B cell (primary cell): Measurements from ENCODE around the gene MAPK14. TPM values are rescaled to one million over a fixed set of nuclear protein-coding genes. Genes with fewer than 3 reads are reported as not detected.

Source experiments
- ATAC-seq: fragments of 200-7000 bp; cut with Tn5 transposase; one replicate; pipeline ENCODE4 v1.10.0; 2021; ENCODE audit warnings: low read depth, mild to moderate bottlenecking, moderate number of reproducible peaks, moderate library complexity
- CTCF ChIA-PET: fragments of 350-600 bp; sonication (Branson Sonifier 250); formaldehyde crosslinking; loops from one replicate; lab custom pipeline; 2021; ENCODE audit warnings: antibody characterized with exemption, inconsistent platforms; lab: Charles Lee
- POLR2A ChIA-PET: fragments of 350-600 bp; sonication (Branson Sonifier 250); formaldehyde crosslinking; loops from one replicate; lab custom pipeline; 2021; ENCODE audit warnings: antibody characterized with exemption; lab: Charles Lee
- DNase-seq: peaks from one replicate; pipeline ENCODE4 v3.0.0; 2013
- H2AFZ ChIP-seq: 2 replicates; pipeline ENCODE4 v1.6.1; 2012; ENCODE audit warnings: mild to moderate bottlenecking, low read depth, low read length; ENCODE audit not compliant: insufficient read depth, poor library complexity, severe bottlenecking
- H3K27ac ChIP-seq, 2 donors: 1 replicate in 1 of 2; 2 replicates in 1 of 2; pipeline ENCODE4 v1.5.1; 2012 to 2013; ENCODE audit warnings: low read length in 2 of 2, mild to moderate bottlenecking in 2 of 2, moderate library complexity in 1 of 2
- H3K27me3 ChIP-seq, 4 experiments: fragments of 200-600 bp in 1 of 4; sonication (generic) in 1 of 4; replicated peaks in 1 of 4; 1 replicate in 2 of 4; 2 replicates in 2 of 4; pipeline versions ENCODE4 v1.6.1 to v1.7.0; 2013 to 2016; ENCODE audit warnings: low read length in 3 of 4, mild to moderate bottlenecking in 2 of 4, mixed read lengths in 1 of 4, moderate library complexity in 1 of 4; ENCODE audit not compliant: insufficient read depth in 4 of 4, control insufficient read depth in 3 of 4; ENCODE audit errors: control extremely low read depth in 1 of 4
- H3K36me3 ChIP-seq, 2 experiments: replicated peaks in 1 of 2; 1 replicate in 1 of 2; 2 replicates in 1 of 2; pipeline versions ENCODE4 v1.6.1 to v1.7.1; 2013; ENCODE audit warnings: low read length in 1 of 2; ENCODE audit not compliant: insufficient read depth in 2 of 2, control insufficient read depth in 1 of 2; ENCODE audit errors: control extremely low read depth in 1 of 2, extremely low read depth in 1 of 2
- H3K4me1 ChIP-seq, 2 donors: fragments of 200-600 bp in 1 of 2; sonication (generic) in 1 of 2; 1 replicate in 1 of 2; 2 replicates in 1 of 2; pipeline versions ENCODE4 v1.5.1 to v1.6.1; 2013 to 2017; ENCODE audit warnings: low read length in 2 of 2; ENCODE audit not compliant: control insufficient read depth in 2 of 2, insufficient read depth in 2 of 2
- H3K4me2 ChIP-seq: replicated peaks from 2 replicates; pipeline ENCODE3; 2012; ENCODE audit warnings: mild to moderate bottlenecking, low read depth, low read length; ENCODE audit not compliant: poor library complexity, severe bottlenecking
- H3K4me3 ChIP-seq, 5 experiments: fragments of 200-600 bp in 1 of 5; sonication (generic) in 1 of 5; 1 replicate in 3 of 5; 2 replicates in 2 of 5; pipeline versions ENCODE4 v1.5.1 to v1.7.0; 2011 to 2016; ENCODE audit warnings: low read length in 4 of 5, mild to moderate bottlenecking in 4 of 5, low read depth in 2 of 5, control low read depth in 1 of 5, moderate library complexity in 1 of 5; ENCODE audit not compliant: insufficient read depth in 1 of 5; ENCODE audit errors: control extremely low read depth in 1 of 5, extremely low read depth in 1 of 5
- H3K79me2 ChIP-seq: fragments of 200-600 bp; sonication (generic); one replicate; pipeline ENCODE4 v1.6.0; 2016; ENCODE audit warnings: low read length; ENCODE audit not compliant: control insufficient read depth, insufficient read depth
- H3K9ac ChIP-seq: fragments of 200-600 bp; sonication (generic); 2 replicates; pipeline ENCODE4 v1.6.1; 2017; ENCODE audit warnings: mild to moderate bottlenecking, low read length, moderate library complexity
- H3K9me3 ChIP-seq, 3 donors: one replicate each; pipeline versions ENCODE4 v1.6.1 to v1.7.1; 2013; ENCODE audit warnings: low read length in 2 of 3; ENCODE audit not compliant: control insufficient read depth in 2 of 3, insufficient read depth in 1 of 3; ENCODE audit errors: control extremely low read depth in 1 of 3
- H4K20me1 ChIP-seq: 2 replicates; pipeline ENCODE4 v1.6.0; 2012; ENCODE audit warnings: mild to moderate bottlenecking, low read length; ENCODE audit not compliant: insufficient read depth, control insufficient read depth, poor library complexity, severe bottlenecking
- H3K27ac Mint-ChIP-seq: one replicate; pipeline ENCODE4 v1.8.0; 2021; ENCODE audit warnings: mixed read lengths
- H3K27me3 Mint-ChIP-seq: one replicate; pipeline ENCODE4 v1.8.0; 2021; ENCODE audit warnings: mixed read lengths
- H3K4me1 Mint-ChIP-seq: one replicate; pipeline ENCODE4 v1.8.0; 2021; ENCODE audit warnings: mixed read lengths
- H3K4me3 Mint-ChIP-seq: one replicate; pipeline ENCODE4 v1.8.0; 2021; ENCODE audit warnings: mixed read lengths
- H3K9me3 Mint-ChIP-seq: one replicate; pipeline ENCODE4 v1.8.0; 2022; ENCODE audit warnings: mixed read lengths; ENCODE audit not compliant: insufficient read depth
- EZH2 ChIP-seq: IDR thresholded peaks from 2 replicates; pipeline ENCODE4 v1.6.1; 2012; ENCODE audit warnings: borderline replicate concordance, low read depth, mild to moderate bottlenecking, moderate library complexity, low read length; ENCODE audit not compliant: insufficient read depth, poor library complexity, severe bottlenecking
- WGBS: methylation state at CpG from one replicate; pipeline ENCODE4 v1.1.5; 2013; ENCODE audit warnings: missing lambda C conversion rate; ENCODE audit not compliant: insufficient coverage; 5-methylcytosine and 5-hydroxymethylcytosine counted together
- intact Hi-C: fragments of 100-400 bp; cut with micrococcal nuclease; formaldehyde crosslinking; loops from one replicate; pipeline ENCODE4 v1.10.0; 2022
- polyA plus RNA-seq: library from polyadenylated mRNA; depleted of rRNA; stranded (reverse); fragments of >200 nt; gene quantifications from 2 replicates; pipeline ENCODE4 v1.2.3, GENCODE V29; 2012
- total RNA-seq, 2 donors: library from RNA; stranded (reverse); fragments of 120-200 nt in 1 of 2; gene quantifications; 1 replicate in 1 of 2; 2 replicates in 1 of 2; pipeline versions ENCODE4 v1.2.3 to v1.2.4, GENCODE V29; 2013 to 2022
- TF ChIP-seq, protein P1 (sequence below): fragments of 200-600 bp; IDR thresholded peaks from one replicate; pipeline ENCODE4 v1.8.0; 2022; ENCODE audit warnings: antibody characterized with exemption, mild to moderate bottlenecking

Gene MAPK14
- total and polyA plus RNA-seq, 2 donors (not counting 1 experiment from before 2014, with no cell fraction given): 19.5 to 50.4 TPM

DNA sequence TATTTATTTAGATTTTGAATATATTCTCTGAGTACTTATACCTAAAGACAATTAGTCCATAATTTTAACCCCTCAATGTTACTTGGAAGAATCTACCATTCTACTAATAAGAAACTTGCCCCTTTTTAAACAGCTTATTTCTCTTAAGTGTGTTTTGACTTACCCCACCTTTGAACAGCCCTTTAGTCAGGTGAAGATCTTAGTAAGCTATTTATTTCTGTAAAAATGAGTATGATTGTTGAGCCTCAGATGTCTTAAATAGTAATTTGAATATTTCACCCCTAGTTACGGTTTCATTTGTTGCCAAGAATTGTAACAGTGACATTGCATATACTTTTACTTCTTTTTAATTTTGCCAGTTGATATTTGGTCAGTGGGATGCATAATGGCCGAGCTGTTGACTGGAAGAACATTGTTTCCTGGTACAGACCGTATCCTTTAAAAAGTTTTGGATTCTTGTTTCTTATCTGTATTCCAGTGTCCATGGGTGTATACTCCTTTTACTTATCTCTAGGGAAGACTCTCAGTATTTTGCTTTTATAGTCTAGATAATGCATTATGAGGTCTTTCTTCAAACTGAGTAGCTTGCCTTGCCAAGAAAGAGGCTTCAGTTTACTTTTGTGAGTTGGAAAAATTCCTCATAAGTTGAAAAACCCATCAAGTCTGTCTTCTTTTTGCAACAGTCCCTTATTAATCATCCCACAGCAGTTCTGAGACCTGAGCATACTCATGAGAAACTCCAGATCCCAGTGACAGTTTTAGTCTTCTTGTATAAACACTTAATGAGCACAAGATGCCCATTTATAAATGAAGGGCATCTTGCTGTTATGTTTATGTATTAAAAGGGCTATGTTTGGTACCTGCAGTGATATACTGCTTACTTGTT, 48.8 kb downstream of the MAPK14 start:
- Histone ChIP-seq H3K9ac (no peak overlapping the region), H4K20me1 (peaks cover 8% of the 10 kb centered on the region), H3K27ac (no peak overlapping the region), H2AFZ (no peak overlapping the region), H3K4me2 (no peak overlapping the region), H3K27me3 (no peaks in the 10 kb centered on the region), H3K4me1 (no peaks in the 10 kb centered on the region), H3K36me3 (peaks cover 9 to 42% of the 10 kb centered on the region in 2 experiments), H3K4me3 (no peak overlapping the region), H3K79me2 (no peaks in the 10 kb centered on the region), H3K9me3 (peaks cover 0 to 2% (median 1%) of the 10 kb centered on the region in 3 donors)
- H3K4me1 Mint-ChIP-seq: peaks cover 9% of the 10 kb centered on the region
- no peak for DNase-seq
- ChIA-PET CTCF (interaction anchor here (0.9 to 1.5 kb wide), 4 partner anchors 19 to 228 kb away, joined by 3 to 6 read pairs (median 5); no protein-coding TSS in a partner anchor), POLR2A (no interaction called here)
- H3K27me3 Mint-ChIP-seq: no peaks in the 10 kb centered on the region
- WGBS: no CpG with 5 or more reads among the region's 3 CpGs
- TF ChIP-seq, protein P1, sequence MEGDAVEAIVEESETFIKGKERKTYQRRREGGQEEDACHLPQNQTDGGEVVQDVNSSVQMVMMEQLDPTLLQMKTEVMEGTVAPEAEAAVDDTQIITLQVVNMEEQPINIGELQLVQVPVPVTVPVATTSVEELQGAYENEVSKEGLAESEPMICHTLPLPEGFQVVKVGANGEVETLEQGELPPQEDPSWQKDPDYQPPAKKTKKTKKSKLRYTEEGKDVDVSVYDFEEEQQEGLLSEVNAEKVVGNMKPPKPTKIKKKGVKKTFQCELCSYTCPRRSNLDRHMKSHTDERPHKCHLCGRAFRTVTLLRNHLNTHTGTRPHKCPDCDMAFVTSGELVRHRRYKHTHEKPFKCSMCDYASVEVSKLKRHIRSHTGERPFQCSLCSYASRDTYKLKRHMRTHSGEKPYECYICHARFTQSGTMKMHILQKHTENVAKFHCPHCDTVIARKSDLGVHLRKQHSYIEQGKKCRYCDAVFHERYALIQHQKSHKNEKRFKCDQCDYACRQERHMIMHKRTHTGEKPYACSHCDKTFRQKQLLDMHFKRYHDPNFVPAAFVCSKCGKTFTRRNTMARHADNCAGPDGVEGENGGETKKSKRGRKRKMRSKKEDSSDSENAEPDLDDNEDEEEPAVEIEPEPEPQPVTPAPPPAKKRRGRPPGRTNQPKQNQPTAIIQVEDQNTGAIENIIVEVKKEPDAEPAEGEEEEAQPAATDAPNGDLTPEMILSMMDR: no peak
- no peak for TF ChIP-seq EZH2
- no peak overlapping the region for H3K27ac Mint-ChIP-seq
- intact Hi-C loops: no loop called here
- ATAC-seq: no peak
- H3K9me3 Mint-ChIP-seq: peaks cover 3% of the 10 kb centered on the region
- H3K4me3 Mint-ChIP-seq: no peak overlapping the region

DNA sequence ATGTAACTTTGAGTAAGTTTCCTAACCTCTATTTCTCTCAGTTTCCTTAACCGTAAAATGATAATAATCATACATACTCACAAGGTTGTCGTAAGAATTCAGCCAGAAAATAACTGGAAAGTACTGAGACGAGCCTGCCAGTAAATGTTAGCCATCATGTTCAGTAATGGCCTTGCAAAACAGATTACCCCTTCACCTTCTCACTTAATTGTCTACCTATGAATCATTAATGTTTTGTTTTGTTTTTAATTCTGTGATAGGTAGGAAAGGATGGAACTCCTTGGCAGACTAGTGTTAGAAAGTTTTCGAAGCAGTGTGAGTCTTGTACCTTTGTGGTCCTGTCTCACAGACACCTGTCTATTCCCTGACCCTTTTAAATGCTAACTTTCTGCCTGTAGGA, 50.6 kb downstream of the MAPK14 start:
- Histone ChIP-seq H4K20me1 (no peaks in the 10 kb centered on the region), H3K4me3 (no peak overlapping the region), H3K9ac (no peak overlapping the region), H3K27me3 (no peaks in the 10 kb centered on the region), H3K4me2 (no peak overlapping the region), H3K9me3 (peaks cover 0 to 5% (median 4%) of the 10 kb centered on the region in 3 donors), H2AFZ (no peak overlapping the region), H3K4me1 (no peaks in the 10 kb centered on the region), H3K36me3 (peaks cover 12 to 58% of the 10 kb centered on the region in 2 experiments), H3K27ac (no peak overlapping the region), H3K79me2 (no peaks in the 10 kb centered on the region)
- Mint-ChIP-seq H3K4me3 (no peak overlapping the region), H3K9me3 (peaks cover 3% of the 10 kb centered on the region), H3K27ac (no peak overlapping the region), H3K4me1 (peaks cover 9% of the 10 kb centered on the region), H3K27me3 (no peaks in the 10 kb centered on the region)
- DNase-seq: no peak
- ChIA-PET CTCF (interaction anchor here (1.3 to 2.5 kb wide), 3 partner anchors 15 to 43 kb away, joined by 4 to 15 read pairs (median 4); no protein-coding TSS in a partner anchor), POLR2A (no interaction called here)
- intact Hi-C loops: no loop called here
- TF ChIP-seq EZH2: no peak
- TF ChIP-seq, protein P1: no peak
- 100% methylated on average over 1 of the region's 4 CpGs for WGBS
- no peak for ATAC-seq
